ENCODE results near the gene RAP1GAP.

Gene RAP1GAP

GRCh38 chr1:21608798-21609197 is 60.4 kb downstream of the RAP1GAP start:
- peaks cover 52% of the 10 kb centered on the region for H3K27me3 ChIP-seq (ENCODE audit: control insufficient read depth, insufficient read depth, low read length)
- no peaks in the 10 kb centered on the region for H3K4me1 ChIP-seq (ENCODE audit: control insufficient read depth, insufficient read depth, low read length)
- no peaks in the 10 kb centered on the region for H3K36me3 ChIP-seq (ENCODE audit: insufficient read depth, low read length)
- no peak overlapping the region for H3K4me3 ChIP-seq (ENCODE audit: low read length)
- H3K9me3 ChIP-seq (replicated peaks; ENCODE audit: low read length), result no peaks in the 10 kb centered on the region
- H3K4me2 ChIP-seq (ENCODE audit: low read length), result no peak overlapping the region
- no peak overlapping the region for H3K9ac ChIP-seq (ENCODE audit: low read depth, low read length)

GRCh38 chr1:21607549-21608529 is 61.3 kb downstream of the RAP1GAP start:
- Histone ChIP-seq H3K4me3 (ENCODE audit: low read length) (no peak overlapping the region), H3K9ac (ENCODE audit: low read depth, low read length) (no peak overlapping the region), H3K9me3 (replicated peaks; ENCODE audit: low read length) (no peaks in the 10 kb centered on the region), H3K27me3 (ENCODE audit: control insufficient read depth, insufficient read depth, low read length) (peaks cover 47% of the 10 kb centered on the region), H3K36me3 (ENCODE audit: insufficient read depth, low read length) (no peaks in the 10 kb centered on the region), H3K4me2 (ENCODE audit: low read length) (no peak overlapping the region), H3K4me1 (ENCODE audit: control insufficient read depth, insufficient read depth, low read length) (no peaks in the 10 kb centered on the region)

GRCh38 chr1:21605964-21606705 is 63.0 kb downstream of the RAP1GAP start:
- Histone ChIP-seq H3K4me3 (ENCODE audit: low read length) (no peak overlapping the region), H3K27me3 (ENCODE audit: control insufficient read depth, insufficient read depth, low read length) (peaks cover 46% of the 10 kb centered on the region), H3K4me2 (ENCODE audit: low read length) (no peak overlapping the region), H3K4me1 (ENCODE audit: control insufficient read depth, insufficient read depth, low read length) (no peaks in the 10 kb centered on the region), H3K9me3 (replicated peaks; ENCODE audit: low read length) (no peaks in the 10 kb centered on the region), H3K9ac (ENCODE audit: low read depth, low read length) (no peak overlapping the region), H3K36me3 (ENCODE audit: insufficient read depth, low read length) (no peaks in the 10 kb centered on the region)

- Histone ChIP-seq H3K36me3 (ENCODE audit: insufficient read depth, low read length) (no peaks in the 10 kb centered on the region), H3K4me1 (ENCODE audit: control insufficient read depth, insufficient read depth, low read length) (no peaks in the 10 kb centered on the region), H3K9me3 (replicated peaks; ENCODE audit: low read length) (no peaks in the 10 kb centered on the region), H3K4me2 (ENCODE audit: low read length) (no peak overlapping the region), H3K9ac (ENCODE audit: low read depth, low read length) (no peak overlapping the region), H3K4me3 (ENCODE audit: low read length) (no peak overlapping the region), H3K27me3 (ENCODE audit: control insufficient read depth, insufficient read depth, low read length) (peaks cover 39% of the 10 kb centered on the region)
Observed at GRCh38 chr1:21605012-21605715, 64.0 kb downstream of the RAP1GAP start.

GRCh38 chr1:21604208-21604957 is 64.8 kb downstream of the RAP1GAP start:
- Histone ChIP-seq H3K9me3 (replicated peaks; ENCODE audit: low read length) (no peaks in the 10 kb centered on the region), H3K4me3 (ENCODE audit: low read length) (no peak overlapping the region), H3K27me3 (ENCODE audit: control insufficient read depth, insufficient read depth, low read length) (peaks cover 41% of the 10 kb centered on the region), H3K4me1 (ENCODE audit: control insufficient read depth, insufficient read depth, low read length) (no peaks in the 10 kb centered on the region), H3K4me2 (ENCODE audit: low read length) (no peak overlapping the region), H3K9ac (ENCODE audit: low read depth, low read length) (no peak overlapping the region), H3K36me3 (ENCODE audit: insufficient read depth, low read length) (no peaks in the 10 kb centered on the region)

GRCh38 chr1:21603177-21604138 is 65.7 kb downstream of the RAP1GAP start:
- Histone ChIP-seq H3K27me3 (ENCODE audit: control insufficient read depth, insufficient read depth, low read length) (peaks cover 39% of the 10 kb centered on the region), H3K36me3 (ENCODE audit: insufficient read depth, low read length) (no peaks in the 10 kb centered on the region), H3K4me3 (ENCODE audit: low read length) (no peak overlapping the region), H3K9me3 (replicated peaks; ENCODE audit: low read length) (no peaks in the 10 kb centered on the region), H3K4me2 (ENCODE audit: low read length) (no peak overlapping the region), H3K4me1 (ENCODE audit: control insufficient read depth, insufficient read depth, low read length) (no peaks in the 10 kb centered on the region), H3K9ac (ENCODE audit: low read depth, low read length) (no peak overlapping the region)

GRCh38 chr1:21601278-21602048 is 67.7 kb downstream of the RAP1GAP start:
- Histone ChIP-seq H3K4me1 (ENCODE audit: control insufficient read depth, insufficient read depth, low read length) (no peaks in the 10 kb centered on the region), H3K9me3 (replicated peaks; ENCODE audit: low read length) (no peaks in the 10 kb centered on the region), H3K4me2 (ENCODE audit: low read length) (no peak overlapping the region), H3K36me3 (ENCODE audit: insufficient read depth, low read length) (no peaks in the 10 kb centered on the region), H3K9ac (ENCODE audit: low read depth, low read length) (no peak overlapping the region), H3K4me3 (ENCODE audit: low read length) (no peak overlapping the region), H3K27me3 (ENCODE audit: control insufficient read depth, insufficient read depth, low read length) (peaks cover 38% of the 10 kb centered on the region)

- no peak overlapping the region for H3K4me3 ChIP-seq (ENCODE audit: low read length)
- peaks cover 32% of the 10 kb centered on the region for H3K27me3 ChIP-seq (ENCODE audit: control insufficient read depth, insufficient read depth, low read length)
- H3K9ac ChIP-seq (ENCODE audit: low read depth, low read length), result no peak overlapping the region
- H3K9me3 ChIP-seq (replicated peaks; ENCODE audit: low read length), result no peaks in the 10 kb centered on the region
- no peaks in the 10 kb centered on the region for H3K36me3 ChIP-seq (ENCODE audit: insufficient read depth, low read length)
- no peaks in the 10 kb centered on the region for H3K4me1 ChIP-seq (ENCODE audit: control insufficient read depth, insufficient read depth, low read length)
- H3K4me2 ChIP-seq (ENCODE audit: low read length), result no peak overlapping the region
Observed at GRCh38 chr1:21599402-21599801, 69.8 kb downstream of the RAP1GAP start.

GRCh38 chr1:21598904-21599303 is 70.3 kb downstream of the RAP1GAP start:
- Histone ChIP-seq H3K27me3 (ENCODE audit: control insufficient read depth, insufficient read depth, low read length) (peaks cover 27% of the 10 kb centered on the region), H3K9me3 (replicated peaks; ENCODE audit: low read length) (no peaks in the 10 kb centered on the region), H3K4me3 (ENCODE audit: low read length) (no peak overlapping the region), H3K4me2 (ENCODE audit: low read length) (no peak overlapping the region), H3K9ac (ENCODE audit: low read depth, low read length) (no peak overlapping the region), H3K4me1 (ENCODE audit: control insufficient read depth, insufficient read depth, low read length) (no peaks in the 10 kb centered on the region), H3K36me3 (ENCODE audit: insufficient read depth, low read length) (no peaks in the 10 kb centered on the region)

Data from skeletal muscle satellite cell (primary cell).